Iris pigment epithelial cell (primary cell): ENCODE data around the gene NRIP1.

Experiments
- DNase-seq: peaks from one replicate; pipeline ENCODE4 v3.0.0-alpha.2; 2011; ENCODE audit warnings: low read depth

Gene NRIP1, protein sequence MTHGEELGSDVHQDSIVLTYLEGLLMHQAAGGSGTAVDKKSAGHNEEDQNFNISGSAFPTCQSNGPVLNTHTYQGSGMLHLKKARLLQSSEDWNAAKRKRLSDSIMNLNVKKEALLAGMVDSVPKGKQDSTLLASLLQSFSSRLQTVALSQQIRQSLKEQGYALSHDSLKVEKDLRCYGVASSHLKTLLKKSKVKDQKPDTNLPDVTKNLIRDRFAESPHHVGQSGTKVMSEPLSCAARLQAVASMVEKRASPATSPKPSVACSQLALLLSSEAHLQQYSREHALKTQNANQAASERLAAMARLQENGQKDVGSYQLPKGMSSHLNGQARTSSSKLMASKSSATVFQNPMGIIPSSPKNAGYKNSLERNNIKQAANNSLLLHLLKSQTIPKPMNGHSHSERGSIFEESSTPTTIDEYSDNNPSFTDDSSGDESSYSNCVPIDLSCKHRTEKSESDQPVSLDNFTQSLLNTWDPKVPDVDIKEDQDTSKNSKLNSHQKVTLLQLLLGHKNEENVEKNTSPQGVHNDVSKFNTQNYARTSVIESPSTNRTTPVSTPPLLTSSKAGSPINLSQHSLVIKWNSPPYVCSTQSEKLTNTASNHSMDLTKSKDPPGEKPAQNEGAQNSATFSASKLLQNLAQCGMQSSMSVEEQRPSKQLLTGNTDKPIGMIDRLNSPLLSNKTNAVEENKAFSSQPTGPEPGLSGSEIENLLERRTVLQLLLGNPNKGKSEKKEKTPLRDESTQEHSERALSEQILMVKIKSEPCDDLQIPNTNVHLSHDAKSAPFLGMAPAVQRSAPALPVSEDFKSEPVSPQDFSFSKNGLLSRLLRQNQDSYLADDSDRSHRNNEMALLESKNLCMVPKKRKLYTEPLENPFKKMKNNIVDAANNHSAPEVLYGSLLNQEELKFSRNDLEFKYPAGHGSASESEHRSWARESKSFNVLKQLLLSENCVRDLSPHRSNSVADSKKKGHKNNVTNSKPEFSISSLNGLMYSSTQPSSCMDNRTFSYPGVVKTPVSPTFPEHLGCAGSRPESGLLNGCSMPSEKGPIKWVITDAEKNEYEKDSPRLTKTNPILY (N-terminal part only)

DNA sequence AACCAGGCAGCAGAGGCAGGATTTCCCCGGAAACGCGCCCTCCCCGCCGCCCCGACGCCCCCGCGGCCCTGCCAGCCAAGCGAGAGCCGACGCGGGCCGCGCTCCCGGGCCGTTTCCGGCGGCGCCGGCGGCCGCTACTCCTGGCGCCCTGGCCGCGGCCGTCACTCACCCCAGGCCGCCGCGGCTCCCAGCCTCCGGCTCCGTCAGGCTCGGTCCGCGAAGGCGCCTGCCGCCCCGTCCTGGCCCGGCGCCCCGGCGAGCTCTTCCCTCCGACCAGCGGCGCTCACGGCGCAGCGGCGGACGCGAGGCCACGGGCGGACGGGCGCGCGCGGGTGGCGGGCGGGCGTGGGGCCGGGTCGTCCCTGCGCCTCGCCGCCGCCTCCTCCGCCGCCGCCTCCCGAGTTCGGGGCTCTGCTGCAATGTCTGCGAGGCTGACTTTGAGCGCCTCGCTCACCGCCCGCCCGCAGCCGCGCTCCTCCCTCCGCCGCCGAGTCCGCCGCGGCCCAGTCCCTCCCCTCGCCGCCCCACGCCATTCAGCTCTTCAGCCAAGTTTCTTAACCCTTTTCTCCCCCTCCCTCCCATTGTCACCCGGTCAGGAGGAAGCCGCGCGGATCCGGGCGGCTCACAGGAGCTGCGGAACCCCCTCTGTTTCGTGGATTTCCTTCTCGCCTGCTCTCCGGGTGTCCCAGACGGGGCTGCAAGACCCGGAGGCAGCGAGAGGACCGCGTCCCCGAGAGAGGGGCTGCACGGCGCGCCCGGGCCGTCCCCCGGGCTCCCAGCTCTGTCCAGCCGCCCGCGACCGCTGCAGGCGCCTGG, at the start of gene NRIP1:
Gene NRIP1 (minus strand): TSS at position 425 of the 816 bp plus-strand sequence. CDS start 96,808 bp downstream, outside the sequence.
- peak; percentile 96 for DNase-seq

DNA sequence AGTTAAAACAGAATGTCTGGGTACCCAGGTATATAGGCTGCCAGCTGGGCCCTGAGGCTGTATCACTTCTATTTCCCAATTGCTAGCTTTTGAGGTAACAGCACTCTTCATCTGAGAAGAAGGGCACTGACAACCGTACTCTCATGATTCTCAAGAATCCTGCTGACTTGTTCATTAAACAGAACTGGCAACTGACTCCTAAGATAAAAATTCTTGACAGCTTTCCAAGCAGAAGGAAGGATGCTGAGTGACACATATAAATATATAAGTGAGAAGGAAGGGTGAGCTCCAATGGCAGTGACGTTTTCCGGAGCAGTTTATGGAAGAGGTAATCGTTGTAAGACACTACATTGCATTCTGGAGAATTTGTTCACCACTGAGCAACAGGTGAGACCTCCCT, 48.1 kb upstream of the NRIP1 start:
- peak; percentile 10 for DNase-seq

DNA sequence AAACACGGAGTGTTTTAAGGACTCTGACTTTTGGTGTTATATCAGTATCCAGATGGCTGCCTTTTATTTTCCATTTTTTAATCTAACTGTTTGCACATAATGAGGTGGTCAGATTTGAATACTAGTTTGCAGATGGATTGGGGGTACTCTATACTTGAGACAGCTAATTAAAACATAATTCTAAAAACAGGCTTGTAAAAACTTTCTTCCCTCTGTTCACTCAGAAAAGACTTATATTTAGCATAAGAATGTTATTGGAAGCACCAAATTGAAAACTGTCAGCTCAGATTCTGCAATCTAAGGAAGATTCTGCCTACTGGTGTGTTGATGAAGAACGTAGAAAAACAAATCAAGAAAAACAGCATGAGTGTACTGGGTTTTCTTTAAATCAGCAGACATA, 44.0 kb upstream of the NRIP1 start:
- no peak for DNase-seq

DNA sequence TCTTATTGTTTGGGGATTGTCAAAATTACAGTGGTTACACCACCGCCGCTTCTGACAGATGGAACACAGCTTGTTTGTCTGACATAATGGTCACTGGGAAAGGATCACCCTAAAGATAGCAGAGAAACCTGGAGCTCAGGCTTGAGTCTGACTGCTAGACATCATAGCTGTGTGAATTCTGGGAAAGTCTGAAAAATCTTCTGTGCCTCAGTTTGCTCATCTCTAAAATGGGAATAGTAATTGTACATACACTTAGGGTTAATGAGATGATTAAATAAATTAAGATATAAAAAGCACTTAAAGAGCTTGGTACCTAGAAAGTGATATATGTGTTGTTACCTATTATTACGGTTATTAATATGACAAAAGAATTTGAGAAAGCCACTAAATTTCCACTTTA, 39.7 kb upstream of the NRIP1 start:
- no peak for DNase-seq

DNA sequence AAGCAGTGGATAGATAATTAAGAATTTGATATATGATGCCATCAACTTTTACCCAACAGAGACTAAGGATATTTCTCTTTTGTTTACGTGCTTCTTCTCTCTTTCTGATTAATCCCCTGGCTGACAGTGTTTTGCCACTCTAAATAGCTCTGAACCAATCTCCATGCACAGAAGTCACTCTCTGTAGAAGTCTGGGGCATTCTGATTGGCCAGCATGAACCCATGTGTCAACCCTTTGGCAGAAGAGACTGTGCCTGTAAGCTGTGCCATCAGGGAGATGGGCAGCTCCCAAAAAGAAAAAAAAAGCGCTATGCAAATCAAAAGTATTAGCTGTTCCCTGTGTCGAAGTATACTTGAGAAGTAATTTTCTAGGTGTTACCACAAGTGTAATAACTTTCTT, 34.1 kb upstream of the NRIP1 start:
- no peak for DNase-seq

DNA sequence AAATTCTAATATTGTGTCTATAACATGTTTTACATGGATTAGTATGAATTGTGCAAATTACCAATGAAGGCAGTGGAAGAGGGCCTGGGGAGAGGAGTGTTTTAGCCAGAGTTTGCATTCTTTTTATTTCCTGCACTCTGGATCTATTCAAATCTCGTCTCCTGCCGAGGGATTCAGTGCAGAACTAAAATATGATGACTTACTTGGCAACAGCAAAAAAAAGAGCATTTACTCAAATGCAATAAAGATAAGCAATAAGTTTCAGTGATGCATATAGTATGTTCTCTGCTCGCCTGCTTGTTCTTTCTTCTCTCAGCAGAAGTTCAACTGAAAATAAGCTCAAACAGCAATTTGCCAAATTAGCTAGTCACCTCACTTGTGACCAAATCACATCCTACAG, 33.4 kb upstream of the NRIP1 start:
- DNase-seq = no peak

DNA sequence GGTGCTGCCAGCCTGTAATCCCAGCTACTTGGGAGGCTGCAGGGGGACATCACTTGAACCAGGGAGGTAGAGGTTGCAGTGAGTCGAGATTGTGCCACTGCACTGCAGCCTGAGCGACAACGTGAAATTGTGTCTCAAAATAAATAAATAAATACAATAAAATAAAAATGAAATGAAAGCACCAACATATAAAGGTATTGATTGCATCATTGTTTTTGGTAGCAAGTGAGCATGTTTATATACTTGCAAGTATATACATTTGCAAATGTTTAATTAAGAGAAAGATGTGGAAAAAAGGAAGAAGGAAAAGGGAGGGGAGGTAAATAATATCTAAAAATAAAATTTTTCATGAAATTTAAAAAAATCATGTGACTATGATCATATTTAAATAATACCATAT, 32.8 kb upstream of the NRIP1 start:
- DNase-seq = no peak

DNA sequence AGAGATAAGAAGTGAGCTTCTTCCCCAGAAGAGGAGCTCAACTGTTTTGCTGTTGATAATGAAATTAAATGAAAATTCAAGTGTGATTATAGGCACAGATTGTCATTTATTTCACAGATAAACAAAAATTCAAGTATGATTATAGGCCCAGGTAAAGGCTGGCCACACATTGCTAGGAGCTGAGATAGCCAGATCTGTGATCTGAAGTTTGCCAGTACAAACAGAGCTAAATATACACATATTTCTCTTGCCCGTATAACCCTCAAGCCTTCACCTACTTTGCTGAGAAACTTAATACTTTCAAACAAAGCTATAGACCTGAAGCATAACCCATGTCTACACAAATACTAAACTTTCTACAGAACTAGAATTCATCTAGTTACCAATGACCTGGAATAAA, 31.3 kb upstream of the NRIP1 start:
- no peak for DNase-seq

DNA sequence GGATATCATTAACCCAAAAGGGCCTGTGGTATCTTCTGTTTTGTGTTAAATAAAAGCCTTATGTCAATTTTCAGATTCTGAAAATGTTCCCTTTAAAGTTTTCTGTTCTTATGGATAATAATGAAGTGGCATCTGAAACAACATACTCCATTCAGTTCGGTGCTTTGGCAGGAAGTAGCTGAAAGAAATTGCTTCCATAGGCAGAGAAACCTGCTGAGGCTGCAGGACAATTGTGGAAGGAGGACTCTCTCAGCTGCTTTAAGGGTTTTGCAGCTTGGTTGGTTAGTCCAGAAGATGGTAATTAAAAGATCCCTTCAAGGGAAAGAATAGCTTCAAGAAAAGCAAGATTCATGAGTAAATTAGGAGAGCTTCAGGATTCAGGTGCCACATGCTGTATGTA, 30.5 kb upstream of the NRIP1 start:
- no peak for DNase-seq

DNA sequence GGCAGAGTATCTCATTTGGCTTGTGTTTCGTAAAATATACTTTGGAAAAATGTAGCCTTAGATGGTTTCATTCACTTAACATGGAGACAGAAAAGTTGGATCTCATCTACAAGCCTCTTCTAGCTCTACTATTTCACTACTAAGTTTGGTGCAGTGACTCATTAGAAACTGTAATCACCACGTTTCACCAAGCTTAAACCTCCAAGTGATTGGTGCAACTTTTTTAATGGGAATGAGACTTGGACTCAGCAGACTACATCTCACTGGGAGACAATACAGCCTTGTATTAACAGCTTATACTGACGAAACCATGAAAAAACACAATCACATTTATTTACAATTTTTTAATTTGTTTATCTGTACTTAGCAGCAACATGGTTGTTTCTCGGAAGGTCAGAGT, 29.9 kb upstream of the NRIP1 start:
- no peak for DNase-seq

DNA sequence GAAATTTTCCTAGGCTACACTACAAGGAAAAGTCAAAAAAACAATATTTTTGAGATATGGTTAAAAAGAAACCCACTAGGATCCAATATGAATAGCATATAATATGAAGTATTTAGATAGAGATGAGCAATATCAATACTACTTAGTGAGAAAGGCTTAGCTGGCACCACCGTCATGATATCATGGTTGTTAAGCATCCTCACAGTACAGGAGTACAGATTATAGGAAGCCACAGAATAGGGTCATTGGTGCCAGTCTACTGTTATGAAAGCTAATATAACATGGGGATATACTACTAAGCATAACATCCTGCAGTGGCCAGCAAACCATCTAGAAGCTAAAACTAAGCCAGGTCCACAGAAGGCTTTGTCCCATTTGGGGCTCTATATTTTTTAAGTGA, 28.4 kb upstream of the NRIP1 start:
- no peak for DNase-seq

DNA sequence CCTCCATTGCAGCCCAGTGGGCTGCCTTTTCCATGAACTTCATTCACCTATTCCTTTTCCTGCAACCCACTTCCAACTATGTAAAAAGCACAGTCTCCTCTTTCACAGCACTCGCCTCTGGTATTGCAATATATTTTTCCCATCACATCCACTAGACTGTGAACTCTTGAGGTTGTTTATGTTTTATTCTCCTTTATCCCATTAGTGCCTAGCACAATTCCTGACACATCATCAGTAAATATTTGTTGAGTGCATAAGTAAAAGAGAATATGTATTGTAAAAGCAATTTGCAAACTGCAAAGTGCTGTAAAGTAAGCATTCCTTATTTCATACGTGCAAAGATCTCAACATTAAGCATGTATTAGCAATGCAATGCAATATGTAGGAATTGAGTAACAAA, 27.9 kb upstream of the NRIP1 start:
- DNase-seq = no peak

DNA sequence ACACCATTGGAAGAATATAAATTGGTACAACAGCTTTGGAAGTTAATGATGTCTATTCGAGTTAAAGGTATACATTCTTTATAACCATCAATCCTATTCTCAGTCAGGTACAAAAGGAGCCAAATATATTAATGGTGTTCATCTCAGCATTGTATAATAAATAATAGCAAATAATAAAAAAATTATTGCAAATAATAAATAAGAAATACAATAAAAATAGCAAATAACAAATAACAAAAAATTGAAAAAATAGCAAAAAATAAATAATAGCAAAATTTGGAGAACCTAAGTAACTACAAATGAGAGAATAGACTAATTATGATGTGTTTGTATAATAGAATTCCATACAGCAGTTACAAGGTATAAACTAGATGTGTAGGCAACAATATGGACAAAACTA, 25.6 kb upstream of the NRIP1 start:
- no peak for DNase-seq

DNA sequence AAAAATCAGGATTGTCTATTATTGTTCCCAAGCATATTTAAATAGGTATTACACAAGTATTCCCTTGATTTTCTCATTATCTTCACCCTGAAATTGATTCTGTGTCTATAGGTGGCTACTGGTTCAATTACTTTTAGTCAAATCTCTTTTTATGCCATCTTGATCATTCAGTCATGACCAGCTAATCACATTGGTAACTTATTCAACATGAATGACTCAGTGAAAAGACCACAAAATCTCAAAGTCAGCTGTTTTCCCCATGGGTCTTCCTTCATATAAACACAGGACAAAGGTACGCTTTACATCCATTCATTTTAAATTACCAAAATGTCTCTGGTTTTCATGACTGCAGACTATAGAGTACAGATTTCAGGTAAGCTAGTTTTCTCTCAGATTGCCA, 23.7 kb upstream of the NRIP1 start:
- no peak for DNase-seq

DNA sequence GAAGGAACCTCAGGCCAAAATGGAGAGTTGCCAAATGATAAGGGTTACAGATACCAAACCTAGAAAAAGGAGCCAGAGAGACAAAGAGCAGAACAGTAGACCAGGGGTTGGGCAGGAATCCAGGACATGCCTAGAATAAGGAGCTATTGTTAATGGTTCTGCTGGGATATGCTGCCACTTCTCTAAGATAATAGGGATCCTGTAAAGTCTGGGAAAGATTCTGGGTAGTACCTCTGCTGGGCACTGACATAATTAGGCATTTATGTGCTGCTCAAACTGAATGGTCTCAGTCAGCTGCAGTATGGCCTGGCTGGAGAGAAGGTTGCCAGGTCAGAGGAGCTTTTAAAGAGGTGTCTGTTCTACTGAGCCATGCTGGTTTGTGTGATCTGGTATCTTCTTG, 19.9 kb upstream of the NRIP1 start:
- no peak for DNase-seq

DNA sequence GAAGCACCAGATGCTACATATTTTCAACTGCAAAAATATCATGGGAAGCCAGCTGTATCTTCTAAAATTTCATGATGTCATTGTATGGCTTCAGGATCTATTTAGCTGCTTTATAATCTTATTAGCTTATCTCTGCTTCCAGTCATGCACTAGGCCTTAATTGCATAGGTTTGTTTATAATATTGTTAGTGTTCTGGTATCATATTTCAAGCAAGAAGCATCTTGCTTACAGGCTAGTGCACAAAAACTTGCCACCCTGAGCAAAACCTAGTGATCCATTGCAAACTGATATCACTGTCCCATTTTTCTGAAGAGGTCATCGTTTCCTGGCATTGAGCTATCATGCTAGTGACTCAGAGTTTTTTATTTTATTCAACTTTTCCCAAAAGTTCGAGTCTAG, 15.7 kb upstream of the NRIP1 start:
- peak; percentile 11 for DNase-seq

DNA sequence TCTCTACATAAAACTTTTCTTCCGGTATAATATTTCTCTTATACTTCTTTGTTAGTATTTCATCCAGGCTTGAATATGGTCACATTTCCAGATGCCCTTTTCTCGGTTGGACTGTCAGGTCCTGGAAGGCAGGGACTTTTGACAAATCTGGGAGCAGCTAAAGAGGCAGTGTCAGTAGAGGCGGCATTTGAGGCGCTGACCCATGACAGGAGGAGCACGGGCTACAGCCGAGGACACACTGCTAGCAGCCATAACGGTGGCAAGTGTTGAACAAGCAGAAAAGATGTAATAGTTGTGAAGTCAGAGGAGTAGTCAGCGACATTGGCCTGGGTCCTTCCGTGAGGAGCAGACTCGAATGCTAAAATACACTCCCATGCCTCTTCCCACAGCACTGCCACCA, 14.5 kb upstream of the NRIP1 start:
- no peak for DNase-seq

DNA sequence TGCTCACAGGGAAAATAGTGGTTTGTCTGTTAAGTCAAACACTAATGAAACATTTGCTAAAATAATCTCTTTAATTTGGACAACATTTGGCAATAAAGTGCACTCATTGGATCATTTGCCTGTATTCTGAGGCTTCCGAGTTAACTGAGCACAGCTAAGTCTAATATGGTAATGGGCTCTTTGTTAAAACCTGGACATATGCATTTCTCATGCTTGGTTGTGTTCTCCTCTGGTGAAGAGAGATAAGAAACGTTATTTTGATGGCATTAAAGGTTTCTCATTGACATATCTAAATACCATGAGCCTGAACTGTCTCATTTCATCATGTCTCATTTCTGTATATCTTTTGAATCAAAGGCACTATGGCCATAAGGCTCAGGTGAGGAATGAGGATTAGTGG, 13.4 kb upstream of the NRIP1 start:
- no peak for DNase-seq

DNA sequence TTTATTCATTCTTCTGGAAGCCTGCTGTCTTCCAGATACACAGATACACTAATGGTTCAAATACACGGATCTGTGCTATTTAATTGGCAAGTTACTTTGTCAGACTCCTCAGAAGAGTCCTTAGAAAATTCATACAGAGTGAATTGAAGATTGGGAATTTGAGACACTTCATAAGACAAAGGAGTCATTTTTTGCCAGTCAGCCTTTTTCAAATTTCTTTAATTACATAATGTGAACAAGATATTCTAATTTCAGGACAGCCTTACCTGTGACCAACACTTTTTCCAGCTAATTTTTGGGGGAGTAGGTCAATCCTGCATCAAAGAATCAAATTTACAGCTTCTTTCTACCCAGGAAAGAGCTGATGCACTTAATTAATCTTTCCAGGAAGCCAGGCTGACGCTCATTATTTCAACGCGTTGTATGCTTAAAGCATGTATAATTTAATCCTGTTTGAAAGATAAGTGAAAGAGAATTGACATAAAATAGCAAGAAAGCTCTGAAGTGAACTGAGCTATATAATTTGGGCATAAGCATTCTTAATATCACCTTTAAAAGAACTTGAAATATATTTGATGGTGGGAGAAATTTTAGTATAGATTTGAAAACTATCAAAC, 12.8 kb upstream of the NRIP1 start:
- no peak for DNase-seq

DNA sequence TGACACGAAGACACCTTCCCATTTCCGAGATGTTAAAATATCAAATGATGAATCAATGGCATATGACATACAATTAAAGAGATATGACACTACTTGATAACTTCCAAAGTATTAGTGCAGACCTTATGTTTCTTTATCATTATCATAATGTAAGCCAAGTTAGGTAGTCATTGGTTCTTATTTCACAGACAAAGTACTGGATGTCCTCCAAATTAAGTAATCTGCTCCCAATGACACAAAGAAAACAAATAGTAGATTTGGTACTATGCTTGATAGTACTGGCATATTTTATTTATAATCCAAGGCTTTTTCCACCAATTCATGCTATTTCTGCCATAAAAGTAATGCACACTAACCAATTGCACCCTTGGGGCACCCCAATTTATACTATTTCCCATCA, 11.9 kb upstream of the NRIP1 start:
- DNase-seq = no peak

DNA sequence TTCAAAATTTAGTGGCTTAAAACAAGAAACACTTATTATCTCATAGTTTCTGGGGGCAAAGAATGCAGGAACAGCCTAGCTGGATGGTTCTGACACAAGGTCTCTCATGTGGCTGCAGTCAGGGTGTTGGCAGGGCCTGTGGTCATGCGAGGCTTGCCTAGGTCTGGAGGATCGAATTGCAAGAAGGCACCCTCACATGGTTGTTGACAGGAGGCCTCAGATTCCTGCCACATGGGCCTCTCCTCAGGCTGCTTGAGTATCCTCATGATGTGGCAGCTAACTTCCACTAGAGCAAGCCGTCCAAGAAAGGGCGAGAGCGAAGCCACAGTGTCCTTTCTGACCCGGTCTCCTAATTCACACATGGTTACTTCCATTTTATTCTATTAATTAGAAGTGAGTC, 6.2 kb upstream of the NRIP1 start:
- no peak for DNase-seq

DNA sequence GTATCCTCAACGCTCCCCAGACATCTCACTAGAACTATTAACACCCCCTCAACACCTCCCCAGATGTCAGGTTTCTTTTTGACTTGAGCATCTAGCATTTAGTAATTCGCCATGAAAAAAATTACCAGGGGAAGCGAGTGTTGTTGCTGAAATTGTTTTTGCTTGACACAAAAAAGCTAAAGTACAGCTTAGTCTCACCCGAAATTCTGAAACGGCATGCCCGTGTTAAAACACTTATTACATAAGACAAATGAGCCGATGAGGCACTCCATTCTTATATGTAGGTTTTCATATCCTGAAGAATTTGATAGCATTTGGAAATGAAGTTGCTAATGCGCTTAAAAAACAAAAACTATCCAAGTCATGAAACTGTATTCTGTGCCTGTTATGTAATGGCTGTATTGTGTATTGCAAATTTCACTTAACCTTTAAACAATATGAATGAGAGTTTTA, 1.3 kb upstream of the NRIP1 start:
- no peak for DNase-seq
